GM19438 (cell line): ENCODE measurements around the gene TSPAN9.

ENCODE experiments used
- ATAC-seq: cut with Tn5 transposase; IDR thresholded peaks from one replicate; pipeline ENCODE4 v1.9.1; 2021; ENCODE audit warnings: low read depth; ENCODE audit not compliant: unreplicated experiment

TSPAN9 gene

DNA sequence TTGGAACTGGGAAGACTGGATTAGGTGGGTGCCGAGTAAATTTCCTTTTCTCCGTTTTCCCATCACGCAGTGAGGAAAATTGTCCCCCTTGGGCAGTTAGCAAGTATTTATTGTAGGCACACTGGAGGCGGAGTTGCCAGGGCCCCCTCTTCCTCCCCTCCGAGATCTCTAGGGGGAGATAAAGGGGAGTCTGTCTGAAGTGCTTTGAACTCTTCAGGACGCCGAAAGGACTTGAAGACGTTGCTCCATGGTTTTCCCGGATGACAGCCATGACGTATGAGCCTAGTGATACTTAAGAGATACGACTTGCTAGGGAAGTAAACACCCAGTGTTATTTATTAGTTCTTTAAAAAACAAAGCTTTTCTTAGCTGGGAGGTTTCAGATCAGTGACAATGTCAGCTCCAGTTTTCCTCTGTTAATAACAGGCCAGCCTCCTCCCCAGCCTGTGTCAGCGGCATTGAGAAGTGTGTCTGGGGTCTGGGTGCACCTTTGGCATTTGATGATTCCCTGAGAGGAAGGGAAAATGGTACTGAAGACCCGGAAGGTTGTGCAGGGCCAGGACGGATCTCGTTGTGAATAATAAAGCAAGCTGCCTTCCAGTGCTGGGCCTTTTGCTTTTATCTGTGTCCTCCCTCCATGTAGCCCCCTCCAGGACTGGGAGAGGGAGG lies 78.7 kb downstream of the TSPAN9 start:
- no peak for ATAC-seq

- no peak for ATAC-seq
These were observed 80.6 kb downstream of the TSPAN9 start for GRCh38 chr12:3157581-3158323.

DNA sequence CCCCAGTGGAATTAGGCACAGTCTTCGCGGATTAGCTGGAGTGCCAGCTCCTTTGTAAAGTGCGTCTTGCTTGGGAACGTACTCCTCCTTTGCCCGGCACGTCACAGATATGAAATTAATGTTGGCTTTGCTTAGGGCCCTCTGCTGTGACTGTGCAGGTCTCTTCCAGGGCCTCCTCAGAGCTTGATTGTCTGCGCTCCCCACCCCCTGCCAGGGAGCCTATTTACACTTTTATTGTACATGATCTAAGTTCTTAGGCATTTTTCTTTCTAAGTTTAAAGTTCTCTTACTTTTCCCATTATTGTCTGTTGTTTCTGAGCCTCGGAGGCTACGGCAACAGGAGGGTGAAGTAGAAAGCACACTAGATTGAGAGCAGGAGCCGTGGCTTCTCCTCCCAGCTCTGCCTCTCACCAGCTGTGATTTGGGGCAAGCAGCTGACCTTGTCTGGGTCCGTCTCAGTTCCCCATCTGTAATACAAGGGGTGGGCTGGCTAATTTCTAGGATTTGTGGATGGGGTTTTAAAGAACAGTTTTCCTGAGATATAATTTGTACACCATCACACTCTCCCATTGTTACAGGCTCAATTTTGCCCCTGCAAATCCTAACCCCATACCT lies 81.8 kb downstream of the TSPAN9 start:
- ATAC-seq = no peak

DNA sequence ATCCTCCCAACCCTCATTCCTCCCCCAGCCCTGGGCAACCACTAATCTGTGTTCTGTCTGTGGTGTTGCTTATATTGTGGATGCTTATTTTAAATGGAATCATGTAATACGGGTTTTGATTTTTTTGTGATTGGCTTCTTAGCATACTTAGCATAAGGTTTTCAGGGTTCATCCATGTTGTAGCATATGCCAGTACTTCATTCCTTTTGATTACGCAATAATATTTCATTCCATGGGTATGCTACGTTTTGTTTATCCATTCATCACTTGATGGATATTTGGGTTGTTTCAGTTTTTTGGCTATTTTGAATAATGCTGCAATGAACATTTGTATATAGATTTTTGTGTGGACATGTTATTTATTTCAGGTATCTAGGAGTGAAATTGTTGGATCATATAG lies 82.9 kb downstream of the TSPAN9 start:
- no peak for ATAC-seq

- no peak for ATAC-seq
These were observed 84.7 kb downstream of the TSPAN9 start for GRCh38 chr12:3161861-3162260.

DNA sequence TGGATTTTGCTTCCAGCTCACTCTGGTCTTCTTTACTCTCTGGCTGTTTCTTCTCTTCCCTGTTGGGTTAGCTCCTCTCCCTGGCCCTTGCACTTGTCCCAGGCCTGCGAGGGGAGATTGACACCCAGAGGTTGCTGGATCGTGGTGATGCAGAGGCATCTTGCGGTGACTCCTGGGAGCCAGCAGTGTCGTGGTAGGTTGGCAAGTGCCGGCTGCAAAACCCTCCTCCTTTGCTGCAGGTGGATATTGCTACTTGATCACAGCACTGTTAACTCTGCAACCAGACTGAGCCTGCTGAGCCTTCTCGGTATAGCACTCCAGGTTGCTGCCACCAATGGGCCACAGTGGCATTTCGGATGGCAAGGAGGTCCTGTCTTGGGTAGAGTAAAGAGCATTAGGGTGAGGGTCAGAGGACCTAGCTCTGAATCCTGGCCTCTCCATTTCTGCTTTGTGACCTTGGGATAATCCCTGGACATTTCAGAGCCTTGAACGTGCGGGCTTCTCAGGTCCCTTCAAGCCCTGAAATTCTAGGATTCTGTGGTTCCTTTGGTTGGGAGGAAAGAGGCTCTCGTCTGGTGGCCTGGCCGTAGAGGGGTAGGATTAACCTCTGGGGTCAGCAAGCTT lies 87.4 kb downstream of the TSPAN9 start:
- no peak for ATAC-seq

- ATAC-seq = no peak
These were observed 88.2 kb downstream of the TSPAN9 start for GRCh38 chr12:3165078-3165980.

- ATAC-seq = no peak
These were observed 90.5 kb downstream of the TSPAN9 start for GRCh38 chr12:3167636-3168035.

- no peak for ATAC-seq
These were observed 91.3 kb downstream of the TSPAN9 start for GRCh38 chr12:3168223-3169221.

GRCh38 chr12:3170423-3171194 lies 93.4 kb downstream of the TSPAN9 start:
- no peak for ATAC-seq

- no peak for ATAC-seq
These were observed 94.0 kb downstream of the TSPAN9 start for GRCh38 chr12:3171195-3171591.

DNA sequence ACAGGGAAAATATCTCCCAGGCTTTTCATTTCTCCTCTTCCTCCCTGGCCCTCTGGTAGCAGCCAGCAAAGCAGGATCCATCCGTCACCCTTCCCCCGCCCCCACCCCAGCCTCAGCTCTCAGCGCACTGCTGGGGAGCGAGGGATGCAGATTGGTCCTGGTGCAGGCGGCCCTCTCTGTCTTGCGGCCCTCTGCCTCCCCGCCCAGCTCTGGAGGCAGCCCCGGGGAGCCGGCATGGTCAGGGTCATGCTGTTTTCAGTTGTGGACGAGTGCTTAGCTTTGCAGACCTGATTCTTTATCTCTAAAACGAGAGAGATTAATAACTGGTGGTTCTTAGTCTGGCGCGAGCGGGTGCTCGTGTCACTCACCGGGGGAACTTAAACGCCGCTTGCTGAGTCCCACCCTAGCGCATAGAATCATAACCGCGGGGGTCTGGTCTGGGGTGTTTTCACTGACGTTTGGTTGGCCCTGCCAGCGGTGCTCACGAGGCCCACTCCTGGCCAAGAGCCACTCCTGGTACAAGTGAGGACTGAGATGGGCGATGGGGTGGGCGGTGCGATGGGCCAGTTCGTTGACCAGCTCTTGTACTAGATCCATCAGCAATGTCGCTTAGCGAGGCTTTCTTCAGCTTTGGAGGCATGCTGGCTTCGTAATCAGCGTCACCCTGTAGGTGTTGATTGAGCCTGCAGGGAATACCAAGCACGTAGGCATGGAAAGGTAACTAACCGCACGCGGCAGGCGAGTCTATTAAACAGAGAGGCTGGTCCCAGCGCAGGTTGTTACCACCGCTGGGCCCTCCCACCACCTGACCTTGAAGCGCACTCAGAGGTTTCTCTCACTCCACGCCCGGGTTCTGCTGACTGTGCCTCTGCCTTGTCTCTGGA lies 95.2 kb downstream of the TSPAN9 start:
- ATAC-seq = no peak

DNA sequence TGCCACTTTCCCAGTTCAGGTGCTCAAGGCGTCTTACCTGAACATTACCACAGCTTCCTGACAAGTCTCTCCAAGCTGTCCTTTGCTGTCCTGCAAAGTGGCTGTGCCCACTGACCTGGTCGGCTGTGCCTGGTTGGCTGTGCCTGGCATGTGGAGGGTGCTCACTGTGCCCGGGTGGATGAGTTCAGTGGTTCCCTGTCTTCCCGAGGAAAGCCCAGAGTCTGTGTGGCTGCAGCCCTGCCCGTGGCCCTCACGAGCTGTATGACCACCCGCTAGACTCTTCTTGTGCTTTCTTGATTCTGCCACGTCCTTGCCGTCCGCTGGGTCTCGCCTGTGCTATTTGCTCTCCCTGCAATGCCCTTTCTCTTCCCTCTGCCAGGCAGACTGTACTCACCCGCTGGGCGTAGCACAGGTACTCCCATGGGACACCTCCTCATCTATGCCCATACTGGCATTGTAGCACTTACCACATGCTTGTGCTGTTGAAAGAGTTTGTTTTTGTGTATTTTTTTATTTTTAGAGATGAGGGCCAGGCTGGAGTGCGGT lies 95.9 kb downstream of the TSPAN9 start:
- ATAC-seq = no peak

GRCh38 chr12:3173912-3174311 lies 96.7 kb downstream of the TSPAN9 start:
- no peak for ATAC-seq

GRCh38 chr12:3175238-3175637 lies 98.1 kb downstream of the TSPAN9 start:
- ATAC-seq = no peak

DNA sequence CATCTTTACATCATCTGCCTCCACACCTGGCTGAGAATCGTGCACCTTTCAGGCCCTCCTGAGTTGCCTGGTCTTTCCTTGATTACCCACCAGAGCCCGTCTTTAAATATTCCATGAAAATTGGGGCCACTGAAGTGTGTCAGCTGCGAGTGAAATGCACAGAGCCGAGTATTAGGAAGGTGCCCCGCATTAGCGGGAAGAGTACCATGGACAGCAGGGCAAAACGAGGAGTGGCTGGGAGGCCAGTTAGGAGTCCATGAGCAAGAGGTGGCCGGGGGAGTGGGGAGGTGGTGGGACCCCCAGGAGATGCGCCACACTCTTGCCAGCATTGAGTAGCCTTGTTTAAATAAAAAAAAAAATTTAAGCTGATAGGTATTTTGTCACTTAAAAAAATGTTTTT lies 99.6 kb downstream of the TSPAN9 start:
- no peak for ATAC-seq

GRCh38 chr12:3177778-3178425 lies 100.7 kb downstream of the TSPAN9 start:
- ATAC-seq = no peak
